B cell (primary cell): Measurements from ENCODE around the gene LRRC4C.

Source experiments
- EZH2 ChIP-seq: IDR thresholded peaks from 2 replicates; pipeline ENCODE4 v1.6.1; 2012; ENCODE audit warnings: borderline replicate concordance, low read depth, mild to moderate bottlenecking, moderate library complexity, low read length; ENCODE audit not compliant: insufficient read depth, poor library complexity, severe bottlenecking
- TF ChIP-seq, protein P1 (sequence below): fragments of 200-600 bp; IDR thresholded peaks from one replicate; pipeline ENCODE4 v1.8.0; 2022; ENCODE audit warnings: antibody characterized with exemption, mild to moderate bottlenecking

DNA sequence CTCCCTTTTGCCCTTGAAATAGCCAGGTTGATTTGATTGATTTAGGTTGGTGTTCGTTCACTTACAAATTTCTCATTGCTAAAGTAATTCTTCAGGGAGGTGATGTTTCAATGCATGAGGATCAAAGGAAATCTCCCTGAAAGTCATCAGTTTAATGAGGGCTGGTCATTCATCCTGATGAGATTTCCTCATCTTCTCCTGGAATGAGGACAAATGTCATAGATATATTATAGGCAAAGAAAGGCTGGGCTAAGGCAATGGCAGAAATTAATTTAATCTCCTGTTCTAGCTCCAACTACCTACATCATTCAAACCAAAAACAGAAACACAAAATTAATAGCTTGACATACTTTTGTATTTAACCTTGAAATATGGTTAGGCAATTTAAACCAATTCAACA lies 1052.1 kb downstream of the LRRC4C start:
- no peak for TF ChIP-seq EZH2
- TF ChIP-seq, protein P1, sequence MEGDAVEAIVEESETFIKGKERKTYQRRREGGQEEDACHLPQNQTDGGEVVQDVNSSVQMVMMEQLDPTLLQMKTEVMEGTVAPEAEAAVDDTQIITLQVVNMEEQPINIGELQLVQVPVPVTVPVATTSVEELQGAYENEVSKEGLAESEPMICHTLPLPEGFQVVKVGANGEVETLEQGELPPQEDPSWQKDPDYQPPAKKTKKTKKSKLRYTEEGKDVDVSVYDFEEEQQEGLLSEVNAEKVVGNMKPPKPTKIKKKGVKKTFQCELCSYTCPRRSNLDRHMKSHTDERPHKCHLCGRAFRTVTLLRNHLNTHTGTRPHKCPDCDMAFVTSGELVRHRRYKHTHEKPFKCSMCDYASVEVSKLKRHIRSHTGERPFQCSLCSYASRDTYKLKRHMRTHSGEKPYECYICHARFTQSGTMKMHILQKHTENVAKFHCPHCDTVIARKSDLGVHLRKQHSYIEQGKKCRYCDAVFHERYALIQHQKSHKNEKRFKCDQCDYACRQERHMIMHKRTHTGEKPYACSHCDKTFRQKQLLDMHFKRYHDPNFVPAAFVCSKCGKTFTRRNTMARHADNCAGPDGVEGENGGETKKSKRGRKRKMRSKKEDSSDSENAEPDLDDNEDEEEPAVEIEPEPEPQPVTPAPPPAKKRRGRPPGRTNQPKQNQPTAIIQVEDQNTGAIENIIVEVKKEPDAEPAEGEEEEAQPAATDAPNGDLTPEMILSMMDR: no peak
